ENCODE results near the gene LRRC8D. TPM values are rescaled to one million over a fixed set of nuclear protein-coding genes. Genes with fewer than 3 reads are reported as not detected.

The LRRC8D gene
- total and polyA plus RNA-seq, 4 donors, result 7.1 to 17.4 (median 14.4) TPM

DNA sequence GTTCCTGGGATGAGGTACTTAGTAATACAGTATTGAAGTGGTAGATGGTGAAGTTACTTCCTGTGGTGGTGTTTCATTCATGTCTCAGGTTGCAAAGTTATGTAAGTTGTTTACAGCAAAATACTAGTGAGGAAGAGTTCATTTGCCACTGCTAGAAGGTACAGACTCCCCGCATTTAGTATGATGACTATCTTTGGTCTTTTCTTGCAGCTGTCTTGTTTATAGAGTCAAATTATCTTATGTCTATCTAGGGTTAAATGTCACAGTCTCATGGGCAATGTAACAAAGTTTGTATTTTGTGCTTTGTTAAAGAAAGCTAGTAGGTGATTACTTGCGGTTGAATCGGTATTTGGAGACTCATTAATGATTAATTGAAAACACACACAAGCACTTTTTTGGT is 50.2 kb downstream of the LRRC8D start (continued):
- TF ChIP-seq SP1 (IDR thresholded peaks at IDR 0.05) (peak; percentile 56), FOXA1 (IDR thresholded peaks at IDR 0.05) (peak; percentile 37), EGR1 (IDR thresholded peaks at IDR 0.05; ENCODE audit: low read depth in 2 of 2) (no peak), JUND (IDR thresholded peaks at IDR 0.05) (peak in 1 of 2 donors; percentile 37), RAD21 (IDR thresholded peaks at IDR 0.05) (peak in 1 of 2 donors; percentile 42)
- TF ChIP-seq, protein P1, sequence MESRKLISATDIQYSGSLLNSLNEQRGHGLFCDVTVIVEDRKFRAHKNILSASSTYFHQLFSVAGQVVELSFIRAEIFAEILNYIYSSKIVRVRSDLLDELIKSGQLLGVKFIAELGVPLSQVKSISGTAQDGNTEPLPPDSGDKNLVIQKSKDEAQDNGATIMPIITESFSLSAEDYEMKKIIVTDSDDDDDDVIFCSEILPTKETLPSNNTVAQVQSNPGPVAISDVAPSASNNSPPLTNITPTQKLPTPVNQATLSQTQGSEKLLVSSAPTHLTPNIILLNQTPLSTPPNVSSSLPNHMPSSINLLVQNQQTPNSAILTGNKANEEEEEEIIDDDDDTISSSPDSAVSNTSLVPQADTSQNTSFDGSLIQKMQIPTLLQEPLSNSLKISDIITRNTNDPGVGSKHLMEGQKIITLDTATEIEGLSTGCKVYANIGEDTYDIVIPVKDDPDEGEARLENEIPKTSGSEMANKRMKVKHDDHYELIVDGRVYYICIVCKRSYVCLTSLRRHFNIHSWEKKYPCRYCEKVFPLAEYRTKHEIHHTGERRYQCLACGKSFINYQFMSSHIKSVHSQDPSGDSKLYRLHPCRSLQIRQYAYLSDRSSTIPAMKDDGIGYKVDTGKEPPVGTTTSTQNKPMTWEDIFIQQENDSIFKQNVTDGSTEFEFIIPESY (IDR thresholded peaks at IDR 0.05), result peak; percentile 44
- TF ChIP-seq, protein P2, sequence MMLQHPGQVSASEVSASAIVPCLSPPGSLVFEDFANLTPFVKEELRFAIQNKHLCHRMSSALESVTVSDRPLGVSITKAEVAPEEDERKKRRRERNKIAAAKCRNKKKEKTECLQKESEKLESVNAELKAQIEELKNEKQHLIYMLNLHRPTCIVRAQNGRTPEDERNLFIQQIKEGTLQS (IDR thresholded peaks at IDR 0.05), result no peak

DNA sequence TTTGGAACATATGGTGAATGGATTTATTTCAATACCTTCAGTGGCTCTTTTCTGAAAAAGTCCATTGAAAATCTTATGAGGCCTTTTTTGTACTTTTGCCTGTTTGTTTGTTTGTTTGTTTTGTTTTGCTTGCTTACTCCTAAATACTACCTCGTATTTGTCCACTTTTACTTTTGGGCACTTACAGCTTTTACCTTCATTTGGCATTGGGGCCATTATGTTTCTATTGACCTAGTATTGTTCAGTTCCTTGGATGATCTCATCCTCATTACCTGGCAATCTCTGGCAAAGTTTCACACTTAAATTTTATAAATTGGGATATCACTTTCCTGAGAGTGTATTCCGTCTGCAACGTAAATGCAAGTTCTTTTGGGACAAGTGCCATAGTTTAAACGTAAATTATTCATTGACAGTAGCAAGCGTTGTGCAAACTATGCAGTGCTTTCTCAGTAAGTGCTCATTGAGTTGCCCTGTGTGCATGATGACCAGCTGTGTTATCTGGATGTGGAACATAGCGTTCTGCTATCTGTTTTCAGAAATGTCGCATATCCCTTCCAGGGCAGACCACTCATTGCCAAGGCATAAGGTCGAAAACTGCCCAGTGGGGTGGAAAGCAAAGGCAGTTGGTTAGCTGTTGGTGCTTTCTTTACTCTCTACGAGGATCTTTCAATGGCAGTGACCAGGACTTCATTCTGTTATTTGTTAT is 51.1 kb downstream of the LRRC8D start:
- peak overlapping the region; percentile 55 to 69 for H3K27ac ChIP-seq (ENCODE audit: low read depth in 1 of 2, low read length in 2 of 2)
- DNase-seq (ENCODE audit: low spot score), result no peak
- H3K36me3 ChIP-seq (ENCODE audit: control insufficient read depth in 4 of 4, insufficient read depth in 3 of 4, low read depth in 1 of 4, low read length in 3 of 4), result no peaks in the 10 kb centered on the region
- peak overlapping the region in 1 of 3 donors; percentile 7 for H3K4me3 ChIP-seq (ENCODE audit: low read depth in 1 of 3, low read length in 3 of 3)
- H3K4me1 ChIP-seq (ENCODE audit: control insufficient read depth in 4 of 4, insufficient read depth in 4 of 4, low read length in 3 of 4), result peaks cover 5 to 25% (median 6%) of the 10 kb centered on the region in 4 donors
- H3K9ac ChIP-seq (ENCODE audit: low read depth in 1 of 2, low read length in 2 of 2), result no peak overlapping the region
- 38% methylated on average over 9 of the region's 9 CpGs for WGBS
- no peaks in the 10 kb centered on the region for H3K27me3 ChIP-seq (ENCODE audit: control insufficient read depth in 4 of 4, insufficient read depth in 4 of 4, low read length in 3 of 4)
- H3K9me3 ChIP-seq (ENCODE audit: control insufficient read depth in 4 of 4, low read length in 3 of 4), result no peaks in the 10 kb centered on the region
- TF ChIP-seq YY1 (IDR thresholded peaks at IDR 0.05) (peak; percentile 50), HNF4A (conservative IDR thresholded peaks at IDR 0.05) (peak; percentile 48 to 52), FOXA2 (IDR thresholded peaks at IDR 0.05) (peak; percentile 14), NR2F2 (IDR thresholded peaks at IDR 0.05) (no peak), TAF1 (conservative IDR thresholded peaks at IDR 0.05) (no peak), EGR1 (IDR thresholded peaks at IDR 0.05; ENCODE audit: low read depth in 2 of 2) (no peak), GABPA (IDR thresholded peaks at IDR 0.05 in 1 of 2, conservative IDR thresholded peaks at IDR 0.05 in 1 of 2) (no peak), JUND (IDR thresholded peaks at IDR 0.05) (peak in 1 of 2 donors; percentile 30), SP1 (IDR thresholded peaks at IDR 0.05) (peak; percentile 76), RXRA (IDR thresholded peaks at IDR 0.05) (peak; percentile 21 to 54), RAD21 (IDR thresholded peaks at IDR 0.05) (peak in 1 of 2 donors; percentile 28)
- TF ChIP-seq, protein P3, sequence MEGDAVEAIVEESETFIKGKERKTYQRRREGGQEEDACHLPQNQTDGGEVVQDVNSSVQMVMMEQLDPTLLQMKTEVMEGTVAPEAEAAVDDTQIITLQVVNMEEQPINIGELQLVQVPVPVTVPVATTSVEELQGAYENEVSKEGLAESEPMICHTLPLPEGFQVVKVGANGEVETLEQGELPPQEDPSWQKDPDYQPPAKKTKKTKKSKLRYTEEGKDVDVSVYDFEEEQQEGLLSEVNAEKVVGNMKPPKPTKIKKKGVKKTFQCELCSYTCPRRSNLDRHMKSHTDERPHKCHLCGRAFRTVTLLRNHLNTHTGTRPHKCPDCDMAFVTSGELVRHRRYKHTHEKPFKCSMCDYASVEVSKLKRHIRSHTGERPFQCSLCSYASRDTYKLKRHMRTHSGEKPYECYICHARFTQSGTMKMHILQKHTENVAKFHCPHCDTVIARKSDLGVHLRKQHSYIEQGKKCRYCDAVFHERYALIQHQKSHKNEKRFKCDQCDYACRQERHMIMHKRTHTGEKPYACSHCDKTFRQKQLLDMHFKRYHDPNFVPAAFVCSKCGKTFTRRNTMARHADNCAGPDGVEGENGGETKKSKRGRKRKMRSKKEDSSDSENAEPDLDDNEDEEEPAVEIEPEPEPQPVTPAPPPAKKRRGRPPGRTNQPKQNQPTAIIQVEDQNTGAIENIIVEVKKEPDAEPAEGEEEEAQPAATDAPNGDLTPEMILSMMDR (IDR thresholded peaks at IDR 0.05; ENCODE audit: low read depth, low read length, missing input control), result no peak
- TF ChIP-seq, protein P4, sequence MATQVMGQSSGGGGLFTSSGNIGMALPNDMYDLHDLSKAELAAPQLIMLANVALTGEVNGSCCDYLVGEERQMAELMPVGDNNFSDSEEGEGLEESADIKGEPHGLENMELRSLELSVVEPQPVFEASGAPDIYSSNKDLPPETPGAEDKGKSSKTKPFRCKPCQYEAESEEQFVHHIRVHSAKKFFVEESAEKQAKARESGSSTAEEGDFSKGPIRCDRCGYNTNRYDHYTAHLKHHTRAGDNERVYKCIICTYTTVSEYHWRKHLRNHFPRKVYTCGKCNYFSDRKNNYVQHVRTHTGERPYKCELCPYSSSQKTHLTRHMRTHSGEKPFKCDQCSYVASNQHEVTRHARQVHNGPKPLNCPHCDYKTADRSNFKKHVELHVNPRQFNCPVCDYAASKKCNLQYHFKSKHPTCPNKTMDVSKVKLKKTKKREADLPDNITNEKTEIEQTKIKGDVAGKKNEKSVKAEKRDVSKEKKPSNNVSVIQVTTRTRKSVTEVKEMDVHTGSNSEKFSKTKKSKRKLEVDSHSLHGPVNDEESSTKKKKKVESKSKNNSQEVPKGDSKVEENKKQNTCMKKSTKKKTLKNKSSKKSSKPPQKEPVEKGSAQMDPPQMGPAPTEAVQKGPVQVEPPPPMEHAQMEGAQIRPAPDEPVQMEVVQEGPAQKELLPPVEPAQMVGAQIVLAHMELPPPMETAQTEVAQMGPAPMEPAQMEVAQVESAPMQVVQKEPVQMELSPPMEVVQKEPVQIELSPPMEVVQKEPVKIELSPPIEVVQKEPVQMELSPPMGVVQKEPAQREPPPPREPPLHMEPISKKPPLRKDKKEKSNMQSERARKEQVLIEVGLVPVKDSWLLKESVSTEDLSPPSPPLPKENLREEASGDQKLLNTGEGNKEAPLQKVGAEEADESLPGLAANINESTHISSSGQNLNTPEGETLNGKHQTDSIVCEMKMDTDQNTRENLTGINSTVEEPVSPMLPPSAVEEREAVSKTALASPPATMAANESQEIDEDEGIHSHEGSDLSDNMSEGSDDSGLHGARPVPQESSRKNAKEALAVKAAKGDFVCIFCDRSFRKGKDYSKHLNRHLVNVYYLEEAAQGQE (IDR thresholded peaks at IDR 0.05), result peak; percentile 24
- TF ChIP-seq, protein P5, sequence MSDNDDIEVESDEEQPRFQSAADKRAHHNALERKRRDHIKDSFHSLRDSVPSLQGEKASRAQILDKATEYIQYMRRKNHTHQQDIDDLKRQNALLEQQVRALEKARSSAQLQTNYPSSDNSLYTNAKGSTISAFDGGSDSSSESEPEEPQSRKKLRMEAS (IDR thresholded peaks at IDR 0.05), result no peak

Measured in liver (tissue), 9 donors.